Neural cell (in vitro differentiated cells): ENCODE results near the gene GALR3. TPM values are rescaled to one million over a fixed set of nuclear protein-coding genes. Genes with fewer than 3 reads are reported as not detected.

ENCODE experiments used
- H2AFZ ChIP-seq: fragments of 200-600, 300-800 bp; sonication (generic), shearing (Covaris generic); 2 replicates; pipeline ENCODE4 v1.6.0; 2014; ENCODE audit warnings: low read depth, mild to moderate bottlenecking, antibody characterized with exemption, low read length, moderate library complexity
- H3F3A ChIP-seq: fragments of 200-600 bp; shearing (Covaris generic); 2 replicates; pipeline ENCODE4 v1.6.1; 2016; ENCODE audit warnings: mild to moderate bottlenecking, moderate library complexity, mixed read lengths, antibody characterized with exemption, low read length; ENCODE audit not compliant: insufficient read depth, poor library complexity, severe bottlenecking
- H3K27ac ChIP-seq: fragments of 200-600, 300-800 bp; sonication (generic), shearing (Covaris generic); 2 replicates; pipeline ENCODE4 v1.5.1; 2014; ENCODE audit warnings: mild to moderate bottlenecking, low read length, moderate library complexity
- H3K27me3 ChIP-seq: fragments of 300-800, 200-600 bp; sonication (generic), shearing (Covaris generic); 2 replicates; pipeline ENCODE4 v1.6.0; 2014; ENCODE audit warnings: mild to moderate bottlenecking, low read depth, low read length, moderate library complexity; ENCODE audit not compliant: insufficient read depth
- H3K36me3 ChIP-seq: fragments of 300-800, 200-600 bp; sonication (generic), shearing (Covaris generic); 2 replicates; pipeline ENCODE4 v1.5.1; 2014; ENCODE audit warnings: mild to moderate bottlenecking, antibody characterized with exemption, low read length, moderate library complexity; ENCODE audit not compliant: insufficient read depth
- H3K4me2 ChIP-seq: fragments of 300-800, 200-600 bp; sonication (generic), shearing (Covaris generic); 2 replicates; pipeline ENCODE4 v1.6.0; 2014; ENCODE audit warnings: mild to moderate bottlenecking, low read length
- H3K4me3 ChIP-seq: fragments of 300-800, 200-600 bp; sonication (generic), shearing (Covaris generic); 2 replicates; pipeline ENCODE4 v1.5.1; 2014; ENCODE audit warnings: mild to moderate bottlenecking, low read length, moderate library complexity
- H3K79me2 ChIP-seq: fragments of 200-600 bp; shearing (Covaris generic); replicated peaks from 2 replicates; pipeline ENCODE4 v1.6.0; 2014; ENCODE audit warnings: mild to moderate bottlenecking, low read length, moderate library complexity; ENCODE audit not compliant: insufficient read depth
- H3K9ac ChIP-seq: fragments of 300-800, 200-600 bp; sonication (generic), shearing (Covaris generic); 2 replicates; pipeline ENCODE4 v1.6.1; 2016; ENCODE audit warnings: mild to moderate bottlenecking, low read length, mixed read lengths
- H3K9me2 ChIP-seq: fragments of 200-600 bp; shearing (Covaris generic); 2 replicates; pipeline ENCODE4 v1.6.1; 2016; ENCODE audit warnings: mild to moderate bottlenecking, low read length, mixed read lengths; ENCODE audit not compliant: insufficient read depth
- H3K9me3 ChIP-seq: fragments of 200-600, 300-800 bp; sonication (generic), shearing (Covaris generic); 2 replicates; pipeline ENCODE4 v1.6.1; 2016; ENCODE audit warnings: mild to moderate bottlenecking, mixed run types, low read length, moderate library complexity, mixed read lengths
- H4K20me1 ChIP-seq: fragments of 200-600 bp; shearing (Covaris generic); 2 replicates; pipeline ENCODE4 v1.6.1; 2016; ENCODE audit warnings: mild to moderate bottlenecking, mixed run types; ENCODE audit not compliant: insufficient read depth
- EP300 ChIP-seq: fragments of 450-650 bp; conservative IDR thresholded peaks from 2 replicates; pipeline ENCODE4 v1.6.1; 2014; ENCODE audit warnings: antibody characterized with exemption, mild to moderate bottlenecking, moderate library complexity; ENCODE audit not compliant: poor library complexity, severe bottlenecking
- EZH2 ChIP-seq: fragments of 200-600, 300-800 bp; shearing (Covaris generic), sonication (generic); IDR thresholded peaks from 2 replicates; pipeline ENCODE4 v1.6.1; 2014; ENCODE audit warnings: antibody characterized with exemption, low read length, borderline replicate concordance, mild to moderate bottlenecking; ENCODE audit not compliant: insufficient read depth, poor library complexity, severe bottlenecking
- MXI1 ChIP-seq: fragments of 450-650 bp; conservative IDR thresholded peaks from 2 replicates; pipeline ENCODE4 v1.6.1; 2014; ENCODE audit warnings: antibody characterized with exemption, mild to moderate bottlenecking; ENCODE audit not compliant: poor library complexity, severe bottlenecking
- POLR2AphosphoS5 ChIP-seq: IDR thresholded peaks from 2 replicates; pipeline ENCODE4 v1.6.1; 2012
- RAD21 ChIP-seq: fragments of 450-650 bp; conservative IDR thresholded peaks from 2 replicates; pipeline ENCODE4 v1.6.1; 2014; ENCODE audit warnings: antibody characterized with exemption, mild to moderate bottlenecking, moderate library complexity
- SMC3 ChIP-seq: fragments of 450-650 bp; conservative IDR thresholded peaks from 2 replicates; pipeline ENCODE4 v1.6.1; 2014; ENCODE audit warnings: antibody characterized with exemption, mild to moderate bottlenecking, moderate library complexity; ENCODE audit not compliant: poor library complexity
- TAF1 ChIP-seq: IDR thresholded peaks from 2 replicates; pipeline ENCODE4 v1.6.1; 2012; ENCODE audit warnings: low read depth
- polyA plus RNA-seq: library from polyadenylated mRNA; depleted of rRNA; stranded (reverse); fragments of >200 nt; gene quantifications from 2 replicates; pipeline ENCODE4 v1.2.3, GENCODE V29; 2014
- TF ChIP-seq, protein P1 (sequence below): fragments of 450-650 bp; IDR thresholded peaks from 2 replicates; pipeline ENCODE4 v1.5.1; 2014; ENCODE audit warnings: antibody characterized with exemption, mild to moderate bottlenecking, moderate library complexity; ENCODE audit not compliant: poor library complexity, severe bottlenecking
- TF ChIP-seq, protein P2 (sequence below): IDR thresholded peaks from 2 replicates; pipeline ENCODE4 v1.6.1; 2012; ENCODE audit warnings: borderline replicate concordance

GALR3 gene
- polyA plus RNA-seq, 1 donor from 2014 or later, result 0.73 TPM

DNA sequence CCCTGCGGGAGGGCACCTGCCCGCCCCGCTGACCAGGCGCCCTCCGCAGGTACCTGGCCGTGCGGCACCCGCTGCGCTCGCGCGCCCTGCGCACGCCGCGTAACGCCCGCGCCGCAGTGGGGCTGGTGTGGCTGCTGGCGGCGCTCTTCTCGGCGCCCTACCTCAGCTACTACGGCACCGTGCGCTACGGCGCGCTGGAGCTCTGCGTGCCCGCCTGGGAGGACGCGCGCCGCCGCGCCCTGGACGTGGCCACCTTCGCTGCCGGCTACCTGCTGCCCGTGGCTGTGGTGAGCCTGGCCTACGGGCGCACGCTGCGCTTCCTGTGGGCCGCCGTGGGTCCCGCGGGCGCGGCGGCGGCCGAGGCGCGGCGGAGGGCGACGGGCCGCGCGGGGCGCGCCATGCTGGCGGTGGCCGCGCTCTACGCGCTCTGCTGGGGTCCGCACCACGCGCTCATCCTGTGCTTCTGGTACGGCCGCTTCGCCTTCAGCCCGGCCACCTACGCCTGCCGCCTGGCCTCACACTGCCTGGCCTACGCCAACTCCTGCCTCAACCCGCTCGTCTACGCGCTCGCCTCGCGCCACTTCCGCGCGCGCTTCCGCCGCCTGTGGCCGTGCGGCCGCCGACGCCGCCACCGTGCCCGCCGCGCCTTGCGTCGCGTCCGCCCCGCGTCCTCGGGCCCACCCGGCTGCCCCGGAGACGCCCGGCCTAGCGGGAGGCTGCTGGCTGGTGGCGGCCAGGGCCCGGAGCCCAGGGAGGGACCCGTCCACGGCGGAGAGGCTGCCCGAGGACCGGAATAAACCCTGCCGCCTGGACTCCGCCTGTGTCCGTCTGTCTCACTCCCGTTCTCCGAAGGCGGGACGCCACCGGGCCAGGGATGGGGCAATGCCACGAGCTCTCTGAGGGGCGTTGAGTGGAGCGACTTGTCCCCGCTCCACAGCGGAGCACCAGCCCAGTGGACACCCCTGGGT lies 1.8 kb downstream of the GALR3 start:
- no peak overlapping the region for H3K4me2 ChIP-seq

DNA sequence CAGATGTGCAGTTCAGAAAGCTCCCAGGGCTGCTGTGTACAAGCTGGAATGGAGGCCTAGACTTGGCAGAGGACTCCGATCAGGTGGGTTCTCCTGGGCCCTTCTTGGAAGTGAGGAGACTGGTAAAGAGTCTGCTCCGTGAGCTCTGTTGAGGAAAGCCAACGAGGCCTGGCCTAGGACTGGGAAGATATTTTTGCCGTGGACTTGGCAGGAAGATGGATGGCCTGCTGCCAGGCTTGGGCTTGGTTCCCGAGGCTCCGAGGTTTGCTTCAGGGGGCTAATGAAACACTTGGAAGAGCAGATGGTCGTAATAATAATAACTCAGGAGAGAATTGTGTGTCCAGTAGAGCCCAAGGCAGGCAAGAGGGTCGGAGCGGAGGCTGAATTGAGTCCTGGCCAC lies 3.9 kb downstream of the GALR3 start:
- H4K20me1 ChIP-seq, result no peaks in the 10 kb centered on the region
- H2AFZ ChIP-seq, result no peak overlapping the region
- no peak overlapping the region for H3K27ac ChIP-seq
- no peak overlapping the region for H3K4me2 ChIP-seq
- peaks cover 30% of the 10 kb centered on the region for H3K27me3 ChIP-seq
- no peaks in the 10 kb centered on the region for H3F3A ChIP-seq
- H3K36me3 ChIP-seq, result no peaks in the 10 kb centered on the region
- no peak overlapping the region for H3K9ac ChIP-seq
- H3K9me3 ChIP-seq, result no peaks in the 10 kb centered on the region
- no peak overlapping the region for H3K4me3 ChIP-seq
- H3K9me2 ChIP-seq, result no peaks in the 10 kb centered on the region
- no peaks in the 10 kb centered on the region for H3K79me2 ChIP-seq
- TF ChIP-seq EZH2, result no peak
- TF ChIP-seq POLR2AphosphoS5, result no peak
- TF ChIP-seq SMC3, result no peak
- TF ChIP-seq, protein P1, sequence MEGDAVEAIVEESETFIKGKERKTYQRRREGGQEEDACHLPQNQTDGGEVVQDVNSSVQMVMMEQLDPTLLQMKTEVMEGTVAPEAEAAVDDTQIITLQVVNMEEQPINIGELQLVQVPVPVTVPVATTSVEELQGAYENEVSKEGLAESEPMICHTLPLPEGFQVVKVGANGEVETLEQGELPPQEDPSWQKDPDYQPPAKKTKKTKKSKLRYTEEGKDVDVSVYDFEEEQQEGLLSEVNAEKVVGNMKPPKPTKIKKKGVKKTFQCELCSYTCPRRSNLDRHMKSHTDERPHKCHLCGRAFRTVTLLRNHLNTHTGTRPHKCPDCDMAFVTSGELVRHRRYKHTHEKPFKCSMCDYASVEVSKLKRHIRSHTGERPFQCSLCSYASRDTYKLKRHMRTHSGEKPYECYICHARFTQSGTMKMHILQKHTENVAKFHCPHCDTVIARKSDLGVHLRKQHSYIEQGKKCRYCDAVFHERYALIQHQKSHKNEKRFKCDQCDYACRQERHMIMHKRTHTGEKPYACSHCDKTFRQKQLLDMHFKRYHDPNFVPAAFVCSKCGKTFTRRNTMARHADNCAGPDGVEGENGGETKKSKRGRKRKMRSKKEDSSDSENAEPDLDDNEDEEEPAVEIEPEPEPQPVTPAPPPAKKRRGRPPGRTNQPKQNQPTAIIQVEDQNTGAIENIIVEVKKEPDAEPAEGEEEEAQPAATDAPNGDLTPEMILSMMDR, result no peak
- TF ChIP-seq TAF1, result no peak
- TF ChIP-seq, protein P2, sequence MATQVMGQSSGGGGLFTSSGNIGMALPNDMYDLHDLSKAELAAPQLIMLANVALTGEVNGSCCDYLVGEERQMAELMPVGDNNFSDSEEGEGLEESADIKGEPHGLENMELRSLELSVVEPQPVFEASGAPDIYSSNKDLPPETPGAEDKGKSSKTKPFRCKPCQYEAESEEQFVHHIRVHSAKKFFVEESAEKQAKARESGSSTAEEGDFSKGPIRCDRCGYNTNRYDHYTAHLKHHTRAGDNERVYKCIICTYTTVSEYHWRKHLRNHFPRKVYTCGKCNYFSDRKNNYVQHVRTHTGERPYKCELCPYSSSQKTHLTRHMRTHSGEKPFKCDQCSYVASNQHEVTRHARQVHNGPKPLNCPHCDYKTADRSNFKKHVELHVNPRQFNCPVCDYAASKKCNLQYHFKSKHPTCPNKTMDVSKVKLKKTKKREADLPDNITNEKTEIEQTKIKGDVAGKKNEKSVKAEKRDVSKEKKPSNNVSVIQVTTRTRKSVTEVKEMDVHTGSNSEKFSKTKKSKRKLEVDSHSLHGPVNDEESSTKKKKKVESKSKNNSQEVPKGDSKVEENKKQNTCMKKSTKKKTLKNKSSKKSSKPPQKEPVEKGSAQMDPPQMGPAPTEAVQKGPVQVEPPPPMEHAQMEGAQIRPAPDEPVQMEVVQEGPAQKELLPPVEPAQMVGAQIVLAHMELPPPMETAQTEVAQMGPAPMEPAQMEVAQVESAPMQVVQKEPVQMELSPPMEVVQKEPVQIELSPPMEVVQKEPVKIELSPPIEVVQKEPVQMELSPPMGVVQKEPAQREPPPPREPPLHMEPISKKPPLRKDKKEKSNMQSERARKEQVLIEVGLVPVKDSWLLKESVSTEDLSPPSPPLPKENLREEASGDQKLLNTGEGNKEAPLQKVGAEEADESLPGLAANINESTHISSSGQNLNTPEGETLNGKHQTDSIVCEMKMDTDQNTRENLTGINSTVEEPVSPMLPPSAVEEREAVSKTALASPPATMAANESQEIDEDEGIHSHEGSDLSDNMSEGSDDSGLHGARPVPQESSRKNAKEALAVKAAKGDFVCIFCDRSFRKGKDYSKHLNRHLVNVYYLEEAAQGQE, result no peak
- TF ChIP-seq MXI1, result no peak
- TF ChIP-seq RAD21, result no peak

More for the DNA sequence above, 1.8 kb downstream of the GALR3 start:
- H3K79me2 ChIP-seq, result no peaks in the 10 kb centered on the region
- TF ChIP-seq RAD21, result no peak
- TF ChIP-seq TAF1, result no peak
- no peak for TF ChIP-seq EP300
- TF ChIP-seq MXI1, result no peak
- no peak for TF ChIP-seq EZH2
- TF ChIP-seq SMC3, result no peak
- TF ChIP-seq, protein P1, result no peak
- TF ChIP-seq, protein P2, result no peak
- no peak for TF ChIP-seq POLR2AphosphoS5
- H3K36me3 ChIP-seq, result no peaks in the 10 kb centered on the region
- H3K27ac ChIP-seq, result no peak overlapping the region
- H3K9ac ChIP-seq, result no peak overlapping the region
- no peak overlapping the region for H2AFZ ChIP-seq
- H3K27me3 ChIP-seq, result peaks cover 38% of the 10 kb centered on the region
- H3K4me3 ChIP-seq, result no peak overlapping the region
- no peaks in the 10 kb centered on the region for H3K9me2 ChIP-seq
- no peaks in the 10 kb centered on the region for H3F3A ChIP-seq
- H3K9me3 ChIP-seq, result no peaks in the 10 kb centered on the region
- no peaks in the 10 kb centered on the region for H4K20me1 ChIP-seq
